B cell (primary cell): ENCODE measurements around the gene ACTR5. TPM values are rescaled to one million over a fixed set of nuclear protein-coding genes. Genes with fewer than 3 reads are reported as not detected.

Experiments used
- ATAC-seq: fragments of 200-7000 bp; cut with Tn5 transposase; one replicate; pipeline ENCODE4 v1.10.0; 2021; ENCODE audit warnings: low read depth, mild to moderate bottlenecking, moderate number of reproducible peaks, moderate library complexity
- CTCF ChIA-PET: fragments of 350-600 bp; sonication (Branson Sonifier 250); formaldehyde crosslinking; loops from one replicate; lab custom pipeline; 2021; ENCODE audit warnings: antibody characterized with exemption, inconsistent platforms; lab: Charles Lee
- POLR2A ChIA-PET: fragments of 350-600 bp; sonication (Branson Sonifier 250); formaldehyde crosslinking; loops from one replicate; lab custom pipeline; 2021; ENCODE audit warnings: antibody characterized with exemption; lab: Charles Lee
- DNase-seq: peaks from one replicate; pipeline ENCODE4 v3.0.0; 2013
- H2AFZ ChIP-seq: 2 replicates; pipeline ENCODE4 v1.6.1; 2012; ENCODE audit warnings: mild to moderate bottlenecking, low read depth, low read length; ENCODE audit not compliant: insufficient read depth, poor library complexity, severe bottlenecking
- H3K27ac ChIP-seq, 2 donors: 1 replicate in 1 of 2; 2 replicates in 1 of 2; pipeline ENCODE4 v1.5.1; 2012 to 2013; ENCODE audit warnings: low read length in 2 of 2, mild to moderate bottlenecking in 2 of 2, moderate library complexity in 1 of 2
- H3K27me3 ChIP-seq, 4 experiments: fragments of 200-600 bp in 1 of 4; sonication (generic) in 1 of 4; replicated peaks in 1 of 4; 1 replicate in 2 of 4; 2 replicates in 2 of 4; pipeline versions ENCODE4 v1.6.1 to v1.7.0; 2013 to 2016; ENCODE audit warnings: low read length in 3 of 4, mild to moderate bottlenecking in 2 of 4, mixed read lengths in 1 of 4, moderate library complexity in 1 of 4; ENCODE audit not compliant: insufficient read depth in 4 of 4, control insufficient read depth in 3 of 4; ENCODE audit errors: control extremely low read depth in 1 of 4
- H3K36me3 ChIP-seq, 2 experiments: replicated peaks in 1 of 2; 1 replicate in 1 of 2; 2 replicates in 1 of 2; pipeline versions ENCODE4 v1.6.1 to v1.7.1; 2013; ENCODE audit warnings: low read length in 1 of 2; ENCODE audit not compliant: insufficient read depth in 2 of 2, control insufficient read depth in 1 of 2; ENCODE audit errors: control extremely low read depth in 1 of 2, extremely low read depth in 1 of 2
- H3K4me1 ChIP-seq, 2 donors: fragments of 200-600 bp in 1 of 2; sonication (generic) in 1 of 2; 1 replicate in 1 of 2; 2 replicates in 1 of 2; pipeline versions ENCODE4 v1.5.1 to v1.6.1; 2013 to 2017; ENCODE audit warnings: low read length in 2 of 2; ENCODE audit not compliant: control insufficient read depth in 2 of 2, insufficient read depth in 2 of 2
- H3K4me2 ChIP-seq: replicated peaks from 2 replicates; pipeline ENCODE3; 2012; ENCODE audit warnings: mild to moderate bottlenecking, low read depth, low read length; ENCODE audit not compliant: poor library complexity, severe bottlenecking
- H3K4me3 ChIP-seq, 5 experiments: fragments of 200-600 bp in 1 of 5; sonication (generic) in 1 of 5; 1 replicate in 3 of 5; 2 replicates in 2 of 5; pipeline versions ENCODE4 v1.5.1 to v1.7.0; 2011 to 2016; ENCODE audit warnings: low read length in 4 of 5, mild to moderate bottlenecking in 4 of 5, low read depth in 2 of 5, control low read depth in 1 of 5, moderate library complexity in 1 of 5; ENCODE audit not compliant: insufficient read depth in 1 of 5; ENCODE audit errors: control extremely low read depth in 1 of 5, extremely low read depth in 1 of 5
- H3K79me2 ChIP-seq: fragments of 200-600 bp; sonication (generic); one replicate; pipeline ENCODE4 v1.6.0; 2016; ENCODE audit warnings: low read length; ENCODE audit not compliant: control insufficient read depth, insufficient read depth
- H3K9ac ChIP-seq: fragments of 200-600 bp; sonication (generic); 2 replicates; pipeline ENCODE4 v1.6.1; 2017; ENCODE audit warnings: mild to moderate bottlenecking, low read length, moderate library complexity
- H3K9me3 ChIP-seq, 3 donors: one replicate each; pipeline versions ENCODE4 v1.6.1 to v1.7.1; 2013; ENCODE audit warnings: low read length in 2 of 3; ENCODE audit not compliant: control insufficient read depth in 2 of 3, insufficient read depth in 1 of 3; ENCODE audit errors: control extremely low read depth in 1 of 3
- H4K20me1 ChIP-seq: 2 replicates; pipeline ENCODE4 v1.6.0; 2012; ENCODE audit warnings: mild to moderate bottlenecking, low read length; ENCODE audit not compliant: insufficient read depth, control insufficient read depth, poor library complexity, severe bottlenecking
- H3K27ac Mint-ChIP-seq: one replicate; pipeline ENCODE4 v1.8.0; 2021; ENCODE audit warnings: mixed read lengths
- H3K27me3 Mint-ChIP-seq: one replicate; pipeline ENCODE4 v1.8.0; 2021; ENCODE audit warnings: mixed read lengths
- H3K4me1 Mint-ChIP-seq: one replicate; pipeline ENCODE4 v1.8.0; 2021; ENCODE audit warnings: mixed read lengths
- H3K4me3 Mint-ChIP-seq: one replicate; pipeline ENCODE4 v1.8.0; 2021; ENCODE audit warnings: mixed read lengths
- H3K9me3 Mint-ChIP-seq: one replicate; pipeline ENCODE4 v1.8.0; 2022; ENCODE audit warnings: mixed read lengths; ENCODE audit not compliant: insufficient read depth
- EZH2 ChIP-seq: IDR thresholded peaks from 2 replicates; pipeline ENCODE4 v1.6.1; 2012; ENCODE audit warnings: borderline replicate concordance, low read depth, mild to moderate bottlenecking, moderate library complexity, low read length; ENCODE audit not compliant: insufficient read depth, poor library complexity, severe bottlenecking
- WGBS: methylation state at CpG from one replicate; pipeline ENCODE4 v1.1.5; 2013; ENCODE audit warnings: missing lambda C conversion rate; ENCODE audit not compliant: insufficient coverage; 5-methylcytosine and 5-hydroxymethylcytosine counted together
- intact Hi-C: fragments of 100-400 bp; cut with micrococcal nuclease; formaldehyde crosslinking; loops from one replicate; pipeline ENCODE4 v1.10.0; 2022
- polyA plus RNA-seq: library from polyadenylated mRNA; depleted of rRNA; stranded (reverse); fragments of >200 nt; gene quantifications from 2 replicates; pipeline ENCODE4 v1.2.3, GENCODE V29; 2012
- total RNA-seq, 2 donors: library from RNA; stranded (reverse); fragments of 120-200 nt in 1 of 2; gene quantifications; 1 replicate in 1 of 2; 2 replicates in 1 of 2; pipeline versions ENCODE4 v1.2.3 to v1.2.4, GENCODE V29; 2013 to 2022
- TF ChIP-seq, protein P1 (sequence below): fragments of 200-600 bp; IDR thresholded peaks from one replicate; pipeline ENCODE4 v1.8.0; 2022; ENCODE audit warnings: antibody characterized with exemption, mild to moderate bottlenecking

Gene ACTR5
- total and polyA plus RNA-seq, 2 donors (not counting 1 experiment from before 2014, with no cell fraction given): 15.4 to 18.0 TPM

DNA sequence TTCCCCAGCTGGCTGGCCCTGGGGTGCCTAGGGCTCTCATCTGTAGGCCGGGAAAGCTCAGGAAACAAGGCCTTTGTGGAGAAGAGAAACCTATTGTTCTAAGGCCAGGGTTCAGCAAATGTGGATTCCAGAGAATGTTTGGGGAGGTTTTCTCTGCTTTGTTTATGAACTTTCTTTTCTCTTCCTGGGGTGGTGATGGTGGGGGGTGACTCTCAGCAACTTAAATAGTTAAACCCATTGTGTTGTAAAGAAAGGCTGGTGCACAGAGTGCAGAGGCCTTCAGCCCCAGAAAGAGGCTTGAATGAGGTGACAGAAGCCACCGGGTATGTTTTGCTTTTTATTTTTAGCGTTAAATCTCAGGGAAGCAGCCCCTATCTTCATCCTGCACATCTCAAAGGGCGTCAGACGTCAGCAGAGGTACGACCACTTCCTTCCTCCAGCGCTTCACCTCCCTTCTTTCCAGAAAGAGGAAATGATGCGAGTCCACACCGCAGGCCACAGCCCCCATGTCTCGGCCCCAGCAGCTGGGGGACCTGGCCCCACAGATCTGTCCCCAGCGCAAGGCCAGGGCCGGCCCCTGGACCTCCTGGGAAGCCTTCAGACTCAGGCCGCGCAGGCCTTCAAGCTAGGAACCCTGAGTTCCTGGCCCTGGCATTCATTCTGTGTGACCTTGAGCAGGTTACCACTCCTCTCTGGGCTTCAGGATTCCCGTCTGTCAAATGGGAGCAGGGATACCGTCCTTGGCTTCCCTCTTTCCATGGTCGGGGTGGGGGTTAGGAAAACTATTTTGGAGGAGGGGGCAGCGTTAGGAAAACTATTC is 56.6 kb downstream of the ACTR5 start:
- H3K36me3 ChIP-seq: peaks cover 0 to 16% of the 10 kb centered on the region in 2 experiments
- 0% methylated on average over 15 of the region's 18 CpGs for WGBS
- peaks cover 43 to 48% of the 10 kb centered on the region in 2 donors for H3K4me1 ChIP-seq
- H3K9ac ChIP-seq: peak overlapping the region; percentile 98
- H3K9me3 ChIP-seq: no peaks in the 10 kb centered on the region
- peak overlapping the region; percentile 17 to 99 (median 95) for H3K4me3 ChIP-seq
- DNase-seq: peak; percentile 90
- Mint-ChIP-seq H3K4me3 (peak overlapping the region; percentile 82), H3K27ac (peak overlapping the region; percentile 96), H3K27me3 (no peaks in the 10 kb centered on the region), H3K4me1 (peaks cover 47% of the 10 kb centered on the region), H3K9me3 (no peaks in the 10 kb centered on the region)
- CTCF ChIA-PET: interaction anchor here (0.7 to 6.4 kb wide), 20 partner anchors 11 to 157 kb away, joined by 3 to 141 read pairs (median 6); partner anchors contain the start of genes ACTR5 and DHX35
- H4K20me1 ChIP-seq: peaks cover 47% of the 10 kb centered on the region
- H3K4me2 ChIP-seq: peak overlapping the region; percentile 93
- intact Hi-C loops: loop anchor here (1.0 to 2.0 kb wide), 5 partner anchors 14 to 88 kb away; partner anchors contain the start of gene ACTR5
- H2AFZ ChIP-seq: peak overlapping the region; percentile 14
- TF ChIP-seq EZH2: no peak
- TF ChIP-seq, protein P1, sequence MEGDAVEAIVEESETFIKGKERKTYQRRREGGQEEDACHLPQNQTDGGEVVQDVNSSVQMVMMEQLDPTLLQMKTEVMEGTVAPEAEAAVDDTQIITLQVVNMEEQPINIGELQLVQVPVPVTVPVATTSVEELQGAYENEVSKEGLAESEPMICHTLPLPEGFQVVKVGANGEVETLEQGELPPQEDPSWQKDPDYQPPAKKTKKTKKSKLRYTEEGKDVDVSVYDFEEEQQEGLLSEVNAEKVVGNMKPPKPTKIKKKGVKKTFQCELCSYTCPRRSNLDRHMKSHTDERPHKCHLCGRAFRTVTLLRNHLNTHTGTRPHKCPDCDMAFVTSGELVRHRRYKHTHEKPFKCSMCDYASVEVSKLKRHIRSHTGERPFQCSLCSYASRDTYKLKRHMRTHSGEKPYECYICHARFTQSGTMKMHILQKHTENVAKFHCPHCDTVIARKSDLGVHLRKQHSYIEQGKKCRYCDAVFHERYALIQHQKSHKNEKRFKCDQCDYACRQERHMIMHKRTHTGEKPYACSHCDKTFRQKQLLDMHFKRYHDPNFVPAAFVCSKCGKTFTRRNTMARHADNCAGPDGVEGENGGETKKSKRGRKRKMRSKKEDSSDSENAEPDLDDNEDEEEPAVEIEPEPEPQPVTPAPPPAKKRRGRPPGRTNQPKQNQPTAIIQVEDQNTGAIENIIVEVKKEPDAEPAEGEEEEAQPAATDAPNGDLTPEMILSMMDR: no peak
- POLR2A ChIA-PET: interaction anchor here (0.6 to 4.9 kb wide), 15 partner anchors 8 to 157 kb away, joined by 3 to 64 read pairs (median 5); partner anchors contain the start of gene DHX35
- H3K27ac ChIP-seq: peak overlapping the region; percentile 99
- ATAC-seq: peak; percentile 65
- peaks cover 47% of the 10 kb centered on the region for H3K79me2 ChIP-seq
- H3K27me3 ChIP-seq: no peaks in the 10 kb centered on the region
